A673 (cell line): ENCODE data around the gene GRB14. TPM values are rescaled to one million over a fixed set of nuclear protein-coding genes. Genes with fewer than 3 reads are reported as not detected.

Experiments
- BruUV-seq: library from RNA; stranded (reverse); fragments of 400-500 nt; replicated peaks from 2 replicates; lab custom pipeline; 2021; lab: Mats Ljungman, UMichigan
- CTCF ChIA-PET: fragments of 300-600 bp; sonication (Branson Sonifier 250); formaldehyde crosslinking; loops from one replicate; lab custom pipeline; 2022; ENCODE audit warnings: antibody characterized with exemption; lab: Charles Lee
- POLR2A ChIA-PET: fragments of 300-600 bp; sonication (Branson Sonifier 250); formaldehyde crosslinking; loops from one replicate; lab custom pipeline; 2022; ENCODE audit warnings: antibody characterized with exemption; ENCODE audit not compliant: low non-redundant PET; lab: Charles Lee
- DNase-seq: peaks from one replicate; pipeline ENCODE4 v3.0.0-alpha.2; 2015; ENCODE audit warnings: low spot score
- H3K27ac ChIP-seq: fragments of 200-600 bp; sonication (generic); 2 replicates; pipeline ENCODE4 v1.5.1; 2016; ENCODE audit warnings: mixed run types, low read depth, mild to moderate bottlenecking, mixed read lengths, antibody characterized with exemption, low read length; ENCODE audit not compliant: poor library complexity, severe bottlenecking
- H3K27me3 ChIP-seq: fragments of 200-600 bp; sonication (generic); replicated peaks from 2 replicates; pipeline ENCODE4 v1.6.1; 2017; ENCODE audit warnings: mixed run types, low read depth, mild to moderate bottlenecking, mixed read lengths, antibody characterized with exemption, low read length; ENCODE audit not compliant: insufficient read depth, poor library complexity
- H3K36me3 ChIP-seq: fragments of 200-600 bp; sonication (generic); 2 replicates; pipeline ENCODE4 v1.6.1; 2016; ENCODE audit warnings: mixed run types, mild to moderate bottlenecking, mixed read lengths, antibody characterized with exemption, low read length; ENCODE audit not compliant: insufficient read depth, poor library complexity, severe bottlenecking
- H3K4me1 ChIP-seq: fragments of 200-600 bp; sonication (generic); 2 replicates; pipeline ENCODE4 v1.6.1; 2017; ENCODE audit warnings: mixed run types, mild to moderate bottlenecking, mixed read lengths, antibody characterized with exemption, low read length; ENCODE audit not compliant: insufficient read depth, poor library complexity, severe bottlenecking
- H3K4me3 ChIP-seq: fragments of 200-600 bp; sonication (generic); 2 replicates; pipeline ENCODE4 v1.5.1; 2016; ENCODE audit warnings: low read depth, mixed run types, mild to moderate bottlenecking, mixed read lengths, low read length; ENCODE audit not compliant: poor library complexity, severe bottlenecking
- H3K9me3 ChIP-seq: fragments of 200-600 bp; sonication (generic); 2 replicates; pipeline ENCODE4 v1.6.1; 2016; ENCODE audit warnings: mixed run types, low read depth, mild to moderate bottlenecking, mixed read lengths, antibody characterized with exemption, low read length; ENCODE audit not compliant: poor library complexity, severe bottlenecking
- EZH2 ChIP-seq: fragments of 200-600 bp; sonication (generic); IDR thresholded peaks from 2 replicates; pipeline ENCODE4 v1.6.1; 2017; ENCODE audit warnings: borderline replicate concordance, low read depth, mild to moderate bottlenecking, mixed read lengths, antibody characterized with exemption, low read length; ENCODE audit not compliant: poor library complexity, severe bottlenecking
- intact Hi-C: fragments of 100-400 bp; cut with micrococcal nuclease; formaldehyde crosslinking; loops from one replicate; pipeline ENCODE4 v1.10.0; 2022; ENCODE audit not compliant: unreplicated experiment
- total RNA-seq: library from RNA; stranded (reverse); gene quantifications from 2 replicates; pipeline ENCODE4 v1.2.3, GENCODE V29; 2021
- TF ChIP-seq, protein P1 (sequence below): fragments of 300-800, 200-600 bp; sonication (generic); conservative IDR thresholded peaks from 2 replicates; pipeline ENCODE4 v1.5.1; 2017; ENCODE audit warnings: low read depth, mild to moderate bottlenecking, antibody characterized with exemption, low read length, moderate library complexity, mixed read lengths

The GRB14 gene
- total RNA-seq, 1 experiment from 2014 or later = 0.73 TPM

DNA sequence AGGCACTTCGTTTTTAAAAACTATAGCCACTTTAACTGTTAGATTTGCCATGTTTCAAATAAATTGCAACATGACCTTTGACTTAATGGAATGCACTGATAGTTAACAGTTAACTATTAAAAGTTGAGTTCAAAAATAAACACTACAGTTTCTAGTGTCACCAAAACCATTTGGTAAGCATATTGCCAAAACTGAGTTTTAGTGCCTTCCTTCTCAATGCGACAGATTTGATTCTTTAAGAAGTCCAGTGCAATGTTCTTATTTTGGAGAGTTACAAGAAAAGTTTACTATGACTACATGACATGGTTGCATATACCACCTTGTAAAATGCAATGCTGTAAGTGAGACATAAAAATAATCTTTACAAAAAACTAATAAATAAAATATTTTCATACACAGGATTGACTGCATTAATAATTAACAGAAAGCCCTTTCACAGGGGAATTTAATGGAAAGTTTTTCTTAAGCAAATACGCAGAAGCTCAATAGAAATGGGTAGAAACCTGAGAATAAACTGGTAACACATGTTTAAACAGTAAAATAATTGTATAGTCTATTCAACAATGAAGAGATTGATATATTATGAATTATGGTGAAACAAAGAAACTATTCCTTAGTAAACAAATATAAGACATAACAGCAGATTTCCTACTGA is 53.8 kb downstream of the GRB14 start:
- DNase-seq = no peak
- no peaks in the 10 kb centered on the region for H3K9me3 ChIP-seq
- no peak for TF ChIP-seq EZH2
- TF ChIP-seq, protein P1, sequence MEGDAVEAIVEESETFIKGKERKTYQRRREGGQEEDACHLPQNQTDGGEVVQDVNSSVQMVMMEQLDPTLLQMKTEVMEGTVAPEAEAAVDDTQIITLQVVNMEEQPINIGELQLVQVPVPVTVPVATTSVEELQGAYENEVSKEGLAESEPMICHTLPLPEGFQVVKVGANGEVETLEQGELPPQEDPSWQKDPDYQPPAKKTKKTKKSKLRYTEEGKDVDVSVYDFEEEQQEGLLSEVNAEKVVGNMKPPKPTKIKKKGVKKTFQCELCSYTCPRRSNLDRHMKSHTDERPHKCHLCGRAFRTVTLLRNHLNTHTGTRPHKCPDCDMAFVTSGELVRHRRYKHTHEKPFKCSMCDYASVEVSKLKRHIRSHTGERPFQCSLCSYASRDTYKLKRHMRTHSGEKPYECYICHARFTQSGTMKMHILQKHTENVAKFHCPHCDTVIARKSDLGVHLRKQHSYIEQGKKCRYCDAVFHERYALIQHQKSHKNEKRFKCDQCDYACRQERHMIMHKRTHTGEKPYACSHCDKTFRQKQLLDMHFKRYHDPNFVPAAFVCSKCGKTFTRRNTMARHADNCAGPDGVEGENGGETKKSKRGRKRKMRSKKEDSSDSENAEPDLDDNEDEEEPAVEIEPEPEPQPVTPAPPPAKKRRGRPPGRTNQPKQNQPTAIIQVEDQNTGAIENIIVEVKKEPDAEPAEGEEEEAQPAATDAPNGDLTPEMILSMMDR = no peak
- H3K27me3 ChIP-seq = no peaks in the 10 kb centered on the region
- H3K4me1 ChIP-seq = no peaks in the 10 kb centered on the region
- no peaks in the 10 kb centered on the region for H3K36me3 ChIP-seq
- no peak overlapping the region for H3K27ac ChIP-seq
- no TSS peak for BruUV-seq
- H3K4me3 ChIP-seq = no peak overlapping the region
- POLR2A ChIA-PET = no interaction called here
- CTCF ChIA-PET = no interaction called here
- intact Hi-C loops = no loop called here

DNA sequence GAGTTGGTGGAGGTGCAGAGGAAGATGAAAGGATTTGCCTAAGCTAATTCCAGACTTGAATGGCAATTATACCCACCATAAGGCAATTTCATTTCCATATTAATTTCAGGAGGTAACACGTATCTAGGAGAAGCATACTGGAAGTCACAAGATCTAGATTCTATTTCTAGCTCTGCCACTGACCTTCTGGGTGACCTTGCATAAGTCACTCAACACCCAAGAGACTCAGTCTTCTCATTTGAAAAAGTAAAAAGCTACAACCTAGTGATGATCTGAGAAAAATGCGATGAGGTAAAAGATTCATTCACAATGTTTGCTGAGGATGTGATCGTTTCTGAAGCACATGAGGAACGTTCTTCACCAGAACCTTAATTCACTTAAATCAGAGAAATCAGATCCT is 55.9 kb downstream of the GRB14 start:
- DNase-seq = no peak
- Histone ChIP-seq H3K9me3 (no peaks in the 10 kb centered on the region), H3K36me3 (no peaks in the 10 kb centered on the region), H3K4me1 (no peaks in the 10 kb centered on the region), H3K4me3 (no peak overlapping the region), H3K27me3 (no peaks in the 10 kb centered on the region), H3K27ac (no peak overlapping the region)
- TF ChIP-seq EZH2 = no peak
- TF ChIP-seq, protein P1 = no peak
- POLR2A ChIA-PET = no interaction called here
- intact Hi-C loops = no loop called here
- CTCF ChIA-PET = no interaction called here
- BruUV-seq = no TSS peak

DNA sequence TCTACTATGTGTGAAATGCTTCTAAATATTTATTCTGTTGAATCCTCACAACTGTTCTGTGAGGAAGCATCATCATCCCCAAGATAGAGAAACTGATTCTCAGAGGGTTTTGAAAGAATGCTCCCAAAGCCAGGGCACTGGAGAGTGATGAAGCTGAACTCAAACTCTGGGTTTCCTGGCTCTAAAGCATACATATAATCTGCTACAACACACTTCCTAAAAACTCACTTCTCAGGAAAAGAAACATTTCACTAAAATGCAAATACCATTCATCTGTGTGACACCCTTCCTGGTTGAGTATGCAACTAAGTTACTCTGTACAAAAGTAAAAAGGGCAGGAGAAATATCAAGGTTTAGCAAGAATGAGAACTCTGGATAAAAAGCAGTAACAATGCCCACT is 58.6 kb downstream of the GRB14 start:
- ChIA-PET POLR2A (no interaction called here), CTCF (no interaction called here)
- H3K9me3 ChIP-seq = no peaks in the 10 kb centered on the region
- H3K36me3 ChIP-seq = no peaks in the 10 kb centered on the region
- no peak overlapping the region for H3K27ac ChIP-seq
- BruUV-seq = no TSS peak
- H3K4me3 ChIP-seq = no peak overlapping the region
- intact Hi-C loops = no loop called here
- DNase-seq = no peak
- no peaks in the 10 kb centered on the region for H3K4me1 ChIP-seq
- H3K27me3 ChIP-seq = no peaks in the 10 kb centered on the region
- no peak for TF ChIP-seq EZH2
- TF ChIP-seq, protein P1 = no peak
